ENCODE data around the gene KTN1.
A peak's percentile ranks its signal among the peaks of the same experiment; 100 is the strongest.

Gene KTN1

GRCh38 chr14:55579724-55580469 is at the start of gene KTN1:
TSS of gene KTN1 (plus strand) at chr14:55580207. CDS start at chr14:55612049, 31,842 bp downstream.
- Histone ChIP-seq H3K36me3 (ENCODE audit: control insufficient read depth in 1 of 2, insufficient read depth in 2 of 2, low read length in 2 of 2) (no peaks in the 10 kb centered on the region), H3K9me3 (ENCODE audit: control insufficient read depth in 1 of 2, low read length in 2 of 2) (no peaks in the 10 kb centered on the region), H3K4me1 (ENCODE audit: control insufficient read depth in 1 of 2, insufficient read depth in 2 of 2, low read length in 2 of 2) (peaks cover 34 to 35% of the 10 kb centered on the region in 2 donors), H3K9ac (ENCODE audit: low read depth in 1 of 2, low read length in 2 of 2) (peak within 1 kb of the TSS; percentile 67 to 79), H3K27ac (ENCODE audit: low read depth, low read length) (peak within 1 kb of the TSS; percentile 76), H3K27me3 (ENCODE audit: control insufficient read depth in 1 of 2, insufficient read depth in 2 of 2, low read length in 2 of 2) (no peaks in the 10 kb centered on the region), H3K4me3 (ENCODE audit: low read depth in 1 of 2, low read length in 2 of 2) (peak within 1 kb of the TSS; percentile 83 to 85)

DNA sequence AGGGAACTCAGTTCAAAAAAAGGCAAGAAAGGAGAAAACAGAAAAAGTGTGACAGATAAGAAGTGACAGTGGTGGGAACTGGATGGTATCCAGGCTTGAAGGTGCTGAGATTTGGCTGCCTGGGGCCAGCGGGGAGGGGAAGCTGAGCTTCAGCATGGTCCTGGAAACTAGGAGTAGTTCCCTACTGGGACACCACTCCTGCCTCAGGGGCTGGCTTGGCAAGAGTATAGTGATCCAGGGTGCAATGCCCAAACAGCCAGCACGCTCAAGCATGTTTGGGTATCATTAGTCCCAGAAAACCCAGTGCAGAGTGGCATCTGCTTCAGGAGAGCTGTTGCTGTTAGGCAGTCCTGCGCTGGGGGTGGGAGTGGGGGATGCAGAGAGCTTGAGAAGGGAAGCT is 49.5 kb upstream of the KTN1 start:
- no peaks in the 10 kb centered on the region for H3K27me3 ChIP-seq (ENCODE audit: control insufficient read depth in 1 of 2, insufficient read depth in 2 of 2, low read length in 2 of 2)
- H3K4me1 ChIP-seq (ENCODE audit: control insufficient read depth in 1 of 2, insufficient read depth in 2 of 2, low read length in 2 of 2) = no peaks in the 10 kb centered on the region
- H3K27ac ChIP-seq (ENCODE audit: low read depth, low read length) = no peak overlapping the region
- H3K9ac ChIP-seq (ENCODE audit: low read depth in 1 of 2, low read length in 2 of 2) = no peak overlapping the region
- no peak overlapping the region for H3K4me3 ChIP-seq (ENCODE audit: low read depth in 1 of 2, low read length in 2 of 2)
- no peaks in the 10 kb centered on the region for H3K9me3 ChIP-seq (ENCODE audit: control insufficient read depth in 1 of 2, low read length in 2 of 2)
- H3K36me3 ChIP-seq (ENCODE audit: control insufficient read depth in 1 of 2, insufficient read depth in 2 of 2, low read length in 2 of 2) = no peaks in the 10 kb centered on the region

- H3K27me3 ChIP-seq (ENCODE audit: control insufficient read depth in 1 of 2, insufficient read depth in 2 of 2, low read length in 2 of 2) = no peaks in the 10 kb centered on the region
These were observed 47.2 kb upstream of the KTN1 start for GRCh38 chr14:55532645-55533344.

GRCh38 chr14:55533960-55534359 is 46.0 kb upstream of the KTN1 start:
- no peak overlapping the region for H3K9ac ChIP-seq (ENCODE audit: low read depth in 1 of 2, low read length in 2 of 2)
- no peaks in the 10 kb centered on the region for H3K4me1 ChIP-seq (ENCODE audit: control insufficient read depth in 1 of 2, insufficient read depth in 2 of 2, low read length in 2 of 2)
- no peaks in the 10 kb centered on the region for H3K27me3 ChIP-seq (ENCODE audit: control insufficient read depth in 1 of 2, insufficient read depth in 2 of 2, low read length in 2 of 2)

More at GRCh38 chr14:55532645-55533344, 47.2 kb upstream of the KTN1 start:
- Histone ChIP-seq H3K36me3 (ENCODE audit: control insufficient read depth in 1 of 2, insufficient read depth in 2 of 2, low read length in 2 of 2) (no peaks in the 10 kb centered on the region), H3K9ac (ENCODE audit: low read depth in 1 of 2, low read length in 2 of 2) (no peak overlapping the region), H3K4me3 (ENCODE audit: low read depth in 1 of 2, low read length in 2 of 2) (no peak overlapping the region), H3K9me3 (ENCODE audit: control insufficient read depth in 1 of 2, low read length in 2 of 2) (peaks cover 4 to 7% of the 10 kb centered on the region in 2 donors), H3K4me1 (ENCODE audit: control insufficient read depth in 1 of 2, insufficient read depth in 2 of 2, low read length in 2 of 2) (no peaks in the 10 kb centered on the region), H3K27ac (ENCODE audit: low read depth, low read length) (no peak overlapping the region)

GRCh38 chr14:55535516-55536203 is 44.3 kb upstream of the KTN1 start:
- H3K9ac ChIP-seq (ENCODE audit: low read depth in 1 of 2, low read length in 2 of 2) = no peak overlapping the region
- no peak overlapping the region for H3K4me3 ChIP-seq (ENCODE audit: low read depth in 1 of 2, low read length in 2 of 2)
- no peaks in the 10 kb centered on the region for H3K27me3 ChIP-seq (ENCODE audit: control insufficient read depth in 1 of 2, insufficient read depth in 2 of 2, low read length in 2 of 2)
- H3K4me1 ChIP-seq (ENCODE audit: control insufficient read depth in 1 of 2, insufficient read depth in 2 of 2, low read length in 2 of 2) = peaks cover 0 to 6% of the 10 kb centered on the region in 2 donors
- H3K27ac ChIP-seq (ENCODE audit: low read depth, low read length) = no peak overlapping the region
- H3K36me3 ChIP-seq (ENCODE audit: control insufficient read depth in 1 of 2, insufficient read depth in 2 of 2, low read length in 2 of 2) = no peaks in the 10 kb centered on the region
- peaks cover 4 to 7% of the 10 kb centered on the region in 2 donors for H3K9me3 ChIP-seq (ENCODE audit: control insufficient read depth in 1 of 2, low read length in 2 of 2)

More at GRCh38 chr14:55533960-55534359, 46.0 kb upstream of the KTN1 start:
- no peaks in the 10 kb centered on the region for H3K36me3 ChIP-seq (ENCODE audit: control insufficient read depth in 1 of 2, insufficient read depth in 2 of 2, low read length in 2 of 2)
- H3K9me3 ChIP-seq (ENCODE audit: control insufficient read depth in 1 of 2, low read length in 2 of 2) = peaks cover 4 to 7% of the 10 kb centered on the region in 2 donors
- no peak overlapping the region for H3K4me3 ChIP-seq (ENCODE audit: low read depth in 1 of 2, low read length in 2 of 2)
- no peak overlapping the region for H3K27ac ChIP-seq (ENCODE audit: low read depth, low read length)

GRCh38 chr14:55536204-55536708 is 43.8 kb upstream of the KTN1 start:
- Histone ChIP-seq H3K9me3 (ENCODE audit: control insufficient read depth in 1 of 2, low read length in 2 of 2) (peaks cover 4 to 7% of the 10 kb centered on the region in 2 donors), H3K27me3 (ENCODE audit: control insufficient read depth in 1 of 2, insufficient read depth in 2 of 2, low read length in 2 of 2) (no peaks in the 10 kb centered on the region), H3K4me3 (ENCODE audit: low read depth in 1 of 2, low read length in 2 of 2) (no peak overlapping the region), H3K27ac (ENCODE audit: low read depth, low read length) (no peak overlapping the region), H3K9ac (ENCODE audit: low read depth in 1 of 2, low read length in 2 of 2) (no peak overlapping the region), H3K36me3 (ENCODE audit: control insufficient read depth in 1 of 2, insufficient read depth in 2 of 2, low read length in 2 of 2) (no peaks in the 10 kb centered on the region), H3K4me1 (ENCODE audit: control insufficient read depth in 1 of 2, insufficient read depth in 2 of 2, low read length in 2 of 2) (peaks cover 0 to 7% of the 10 kb centered on the region in 2 donors)

- Histone ChIP-seq H3K9me3 (ENCODE audit: control insufficient read depth in 1 of 2, low read length in 2 of 2) (peaks cover 4 to 7% of the 10 kb centered on the region in 2 donors), H3K4me1 (ENCODE audit: control insufficient read depth in 1 of 2, insufficient read depth in 2 of 2, low read length in 2 of 2) (peaks cover 0 to 12% of the 10 kb centered on the region in 2 donors), H3K27ac (ENCODE audit: low read depth, low read length) (no peak overlapping the region), H3K36me3 (ENCODE audit: control insufficient read depth in 1 of 2, insufficient read depth in 2 of 2, low read length in 2 of 2) (no peaks in the 10 kb centered on the region), H3K9ac (ENCODE audit: low read depth in 1 of 2, low read length in 2 of 2) (no peak overlapping the region), H3K4me3 (ENCODE audit: low read depth in 1 of 2, low read length in 2 of 2) (no peak overlapping the region), H3K27me3 (ENCODE audit: control insufficient read depth in 1 of 2, insufficient read depth in 2 of 2, low read length in 2 of 2) (no peaks in the 10 kb centered on the region)
These were observed 42.2 kb upstream of the KTN1 start for GRCh38 chr14:55537782-55538181.

DNA sequence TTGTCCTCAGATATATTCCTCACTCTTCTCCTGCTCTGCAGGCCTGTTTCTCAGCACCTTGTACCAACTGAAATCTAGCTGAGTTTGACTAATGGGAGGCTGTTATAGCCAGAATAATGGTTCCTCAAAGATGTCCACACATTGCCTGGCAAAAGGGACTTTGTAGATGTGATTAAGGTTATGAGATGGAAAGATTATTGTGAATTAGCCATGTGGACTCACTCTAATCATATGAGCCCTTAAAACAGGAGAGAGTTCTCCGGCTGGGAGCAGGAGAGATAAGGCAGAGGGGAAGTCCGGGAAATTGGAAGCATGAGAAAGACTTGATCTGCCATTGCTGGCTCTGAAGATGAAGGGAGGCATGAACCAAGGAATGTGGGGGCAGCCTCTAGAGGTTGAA is 40.0 kb upstream of the KTN1 start:
- Histone ChIP-seq H3K9me3 (ENCODE audit: control insufficient read depth in 1 of 2, low read length in 2 of 2) (peaks cover 4 to 7% of the 10 kb centered on the region in 2 donors), H3K27ac (ENCODE audit: low read depth, low read length) (no peak overlapping the region), H3K27me3 (ENCODE audit: control insufficient read depth in 1 of 2, insufficient read depth in 2 of 2, low read length in 2 of 2) (no peaks in the 10 kb centered on the region), H3K4me1 (ENCODE audit: control insufficient read depth in 1 of 2, insufficient read depth in 2 of 2, low read length in 2 of 2) (peaks cover 0 to 12% of the 10 kb centered on the region in 2 donors), H3K36me3 (ENCODE audit: control insufficient read depth in 1 of 2, insufficient read depth in 2 of 2, low read length in 2 of 2) (no peaks in the 10 kb centered on the region), H3K4me3 (ENCODE audit: low read depth in 1 of 2, low read length in 2 of 2) (no peak overlapping the region), H3K9ac (ENCODE audit: low read depth in 1 of 2, low read length in 2 of 2) (no peak overlapping the region)

GRCh38 chr14:55540847-55541773 is 38.9 kb upstream of the KTN1 start:
- Histone ChIP-seq H3K36me3 (ENCODE audit: control insufficient read depth in 1 of 2, insufficient read depth in 2 of 2, low read length in 2 of 2) (no peaks in the 10 kb centered on the region), H3K27ac (ENCODE audit: low read depth, low read length) (no peak overlapping the region), H3K9me3 (ENCODE audit: control insufficient read depth in 1 of 2, low read length in 2 of 2) (peaks cover 4 to 7% of the 10 kb centered on the region in 2 donors), H3K4me3 (ENCODE audit: low read depth in 1 of 2, low read length in 2 of 2) (no peak overlapping the region), H3K9ac (ENCODE audit: low read depth in 1 of 2, low read length in 2 of 2) (no peak overlapping the region), H3K27me3 (ENCODE audit: control insufficient read depth in 1 of 2, insufficient read depth in 2 of 2, low read length in 2 of 2) (no peaks in the 10 kb centered on the region), H3K4me1 (ENCODE audit: control insufficient read depth in 1 of 2, insufficient read depth in 2 of 2, low read length in 2 of 2) (peaks cover 0 to 12% of the 10 kb centered on the region in 2 donors)

Data from duodenal mucosa (tissue), 2 donors.